T-cell (primary cell): ENCODE data around the gene IQCM. TPM values are rescaled to one million over a fixed set of nuclear protein-coding genes. Genes with fewer than 3 reads are reported as not detected.

Source experiments
- ATAC-seq, 4 experiments: fragments of 200-7000 bp in 3 of 4; fragments of 150-1000 bp in 1 of 4; cut with Tn5 transposase; replicated peaks in 1 of 4; 1 replicate in 3 of 4; 2 replicates in 1 of 4; pipeline ENCODE4 v1.10.0; 2021; ENCODE audit warnings: moderate library complexity in 3 of 4, mild to moderate bottlenecking in 2 of 4, moderate number of reproducible peaks in 1 of 4
- CTCF ChIA-PET, 2 donors: fragments of 300-600 bp; sonication (Branson Sonifier 250); formaldehyde crosslinking; loops; one replicate each; lab custom pipeline; 2022; ENCODE audit warnings: antibody characterized with exemption in 2 of 2; lab: Charles Lee
- POLR2A ChIA-PET, 2 donors: fragments of 300-600 bp; sonication (Branson Sonifier 250); formaldehyde crosslinking; loops; one replicate each; lab custom pipeline; 2022; ENCODE audit warnings: antibody characterized with exemption in 2 of 2; lab: Charles Lee
- DNase-seq, 35 experiments: peaks; one replicate each; pipeline versions ENCODE4 v3.0.0 to v3.0.0-alpha.2; 2013 to 2023
- H3K27ac ChIP-seq: one replicate; pipeline ENCODE4 v1.5.1; 2013; ENCODE audit warnings: low read length
- H3K27me3 ChIP-seq, 2 experiments: replicated peaks in 1 of 2; 1 replicate in 1 of 2; 2 replicates in 1 of 2; pipeline versions ENCODE4 v1.6.1 to v1.7.0; 2013; ENCODE audit warnings: low read length in 1 of 2, mixed read lengths in 1 of 2; ENCODE audit not compliant: control insufficient read depth in 2 of 2, insufficient read depth in 2 of 2; ENCODE audit errors: extremely low read depth in 1 of 2
- H3K36me3 ChIP-seq, 2 donors: 1 replicate in 1 of 2; 2 replicates in 1 of 2; pipeline versions ENCODE4 v1.6.1 to v1.7.0; 2013; ENCODE audit warnings: low read length in 1 of 2; ENCODE audit not compliant: control insufficient read depth in 2 of 2, insufficient read depth in 1 of 2; ENCODE audit errors: extremely low read depth in 1 of 2
- H3K4me1 ChIP-seq, 2 experiments: 1 replicate in 1 of 2; 2 replicates in 1 of 2; pipeline versions ENCODE4 v1.6.1 to v1.7.0; 2013; ENCODE audit warnings: low read length in 2 of 2, mixed read lengths in 1 of 2; ENCODE audit not compliant: insufficient read depth in 2 of 2, control insufficient read depth in 1 of 2; ENCODE audit errors: extremely low read depth in 1 of 2
- H3K4me3 ChIP-seq, 2 donors: 1 replicate in 1 of 2; 2 replicates in 1 of 2; pipeline versions ENCODE4 v1.5.1 to v1.7.0; 2013; ENCODE audit warnings: mild to moderate bottlenecking in 2 of 2, low read length in 1 of 2, moderate library complexity in 1 of 2; ENCODE audit not compliant: control insufficient read depth in 1 of 2; ENCODE audit errors: extremely low read depth in 1 of 2
- H3K9me3 ChIP-seq: 2 replicates; pipeline ENCODE4 v1.7.0; 2013
- H3K27ac Mint-ChIP-seq, 2 donors: one replicate each; pipeline ENCODE4 v1.8.0; 2020 to 2021; ENCODE audit warnings: mild to moderate bottlenecking in 2 of 2, mixed read lengths in 2 of 2
- H3K27me3 Mint-ChIP-seq, 2 donors: one replicate each; pipeline ENCODE4 v1.8.0; 2021 to 2022; ENCODE audit warnings: mixed read lengths in 2 of 2
- H3K36me3 Mint-ChIP-seq: one replicate; pipeline ENCODE4 v1.8.0; 2021; ENCODE audit warnings: mixed read lengths
- H3K4me1 Mint-ChIP-seq, 3 donors: one replicate each; pipeline ENCODE4 v1.8.0; 2020 to 2022; ENCODE audit warnings: mixed read lengths in 3 of 3, mild to moderate bottlenecking in 1 of 3
- H3K4me3 Mint-ChIP-seq, 3 donors: one replicate each; pipeline ENCODE4 v1.8.0; 2020 to 2022; ENCODE audit warnings: mild to moderate bottlenecking in 3 of 3, mixed read lengths in 3 of 3, moderate library complexity in 3 of 3
- H3K9me3 Mint-ChIP-seq, 3 donors: one replicate each; pipeline ENCODE4 v1.8.0; 2020 to 2022; ENCODE audit warnings: mixed read lengths in 3 of 3
- WGBS: methylation state at CpG from one replicate; pipeline ENCODE4 v1.1.5; 2013; ENCODE audit warnings: missing lambda C conversion rate; ENCODE audit not compliant: insufficient coverage; 5-methylcytosine and 5-hydroxymethylcytosine counted together
- total RNA-seq, 35 experiments: library from RNA in 6 of 35; stranded (reverse) in 6 of 35; fragments of 120-200 nt in 1 of 35; gene quantifications; one replicate each; pipeline versions ENCODE4 v1.2.1 to v1.2.4 and lab custom pipeline; 2013 to 2026

IQCM gene
- total RNA-seq, 5 donors from 2014 or later (not counting 1 experiment from before 2014, with no cell fraction given), result not detected

GRCh38 chr4:149755969-149756368 is 59.7 kb downstream of the IQCM start:
- Histone ChIP-seq H3K27me3 (no peaks in the 10 kb centered on the region), H3K36me3 (no peaks in the 10 kb centered on the region), H3K4me1 (no peaks in the 10 kb centered on the region), H3K27ac (no peak overlapping the region), H3K4me3 (no peak overlapping the region), H3K9me3 (no peaks in the 10 kb centered on the region)
- no peak overlapping the region for H3K27ac Mint-ChIP-seq
- no peaks in the 10 kb centered on the region for H3K4me1 Mint-ChIP-seq
- ATAC-seq (no peak), DNase-seq (no peak)
- no peaks in the 10 kb centered on the region for H3K36me3 Mint-ChIP-seq
- WGBS, result no CpG with 5 or more reads among the region's 2 CpGs
- H3K4me3 Mint-ChIP-seq, result no peak overlapping the region
- ChIA-PET CTCF (no interaction called here), POLR2A (no interaction called here)
- H3K9me3 Mint-ChIP-seq, result no peaks in the 10 kb centered on the region
- H3K27me3 Mint-ChIP-seq, result no peaks in the 10 kb centered on the region

GRCh38 chr4:149754526-149754925 is 61.1 kb downstream of the IQCM start:
- CTCF ChIA-PET, result no interaction called here
- H3K4me3 Mint-ChIP-seq, result no peak overlapping the region
- no peaks in the 10 kb centered on the region for H3K4me1 Mint-ChIP-seq

GRCh38 chr4:149752729-149753128 is 62.9 kb downstream of the IQCM start:
- ATAC-seq, result no peak
- no peak for DNase-seq
- Mint-ChIP-seq H3K4me3 (no peak overlapping the region), H3K9me3 (no peaks in the 10 kb centered on the region), H3K36me3 (no peaks in the 10 kb centered on the region), H3K27me3 (no peaks in the 10 kb centered on the region), H3K27ac (no peak overlapping the region), H3K4me1 (no peaks in the 10 kb centered on the region)
- no peak overlapping the region for H3K4me3 ChIP-seq
- no peaks in the 10 kb centered on the region for H3K27me3 ChIP-seq
- ChIA-PET POLR2A (interaction anchor here in 1 of 2 donors (0.7 kb wide), 1 partner anchor 684 kb away, joined by 3 read pairs; no protein-coding TSS in a partner anchor), CTCF (no interaction called here)
- H3K36me3 ChIP-seq, result no peaks in the 10 kb centered on the region
- H3K9me3 ChIP-seq, result no peaks in the 10 kb centered on the region
- WGBS, result no CpG with 5 or more reads among the region's 2 CpGs
- H3K27ac ChIP-seq, result no peak overlapping the region
- no peaks in the 10 kb centered on the region for H3K4me1 ChIP-seq

More at GRCh38 chr4:149754526-149754925, 61.1 kb downstream of the IQCM start:
- ATAC-seq (no peak), DNase-seq (no peak)
- H3K36me3 ChIP-seq, result no peaks in the 10 kb centered on the region
- H3K27me3 ChIP-seq, result no peaks in the 10 kb centered on the region
- H3K27ac ChIP-seq, result no peak overlapping the region
- Mint-ChIP-seq H3K27me3 (no peaks in the 10 kb centered on the region), H3K9me3 (no peaks in the 10 kb centered on the region), H3K27ac (no peak overlapping the region), H3K36me3 (no peaks in the 10 kb centered on the region)
- whole genome bisulfite sequencing, result 96% methylated on average over 2 of the region's 3 CpGs
- POLR2A ChIA-PET, result interaction anchor here in 1 of 2 donors (1.1 kb wide), 1 partner anchor 11 kb away, joined by 4 read pairs; no protein-coding TSS in a partner anchor
- no peaks in the 10 kb centered on the region for H3K9me3 ChIP-seq
- H3K4me1 ChIP-seq, result no peaks in the 10 kb centered on the region
- no peak overlapping the region for H3K4me3 ChIP-seq

GRCh38 chr4:149751174-149751573 is 64.5 kb downstream of the IQCM start:
- POLR2A ChIA-PET, result no interaction called here
- Histone ChIP-seq H3K27me3 (no peaks in the 10 kb centered on the region), H3K4me3 (no peak overlapping the region), H3K9me3 (no peaks in the 10 kb centered on the region), H3K4me1 (no peaks in the 10 kb centered on the region), H3K27ac (no peak overlapping the region), H3K36me3 (no peaks in the 10 kb centered on the region)
- Mint-ChIP-seq H3K4me1 (no peaks in the 10 kb centered on the region), H3K9me3 (peaks cover 0 to 3% (median 2%) of the 10 kb centered on the region in 3 donors), H3K36me3 (no peaks in the 10 kb centered on the region), H3K27ac (no peak overlapping the region), H3K27me3 (no peaks in the 10 kb centered on the region), H3K4me3 (no peak overlapping the region)
- CTCF ChIA-PET, result no interaction called here
- WGBS, result 78% methylated on average over 2 of the region's 4 CpGs
- no peak for DNase-seq
- ATAC-seq, result no peak

DNA sequence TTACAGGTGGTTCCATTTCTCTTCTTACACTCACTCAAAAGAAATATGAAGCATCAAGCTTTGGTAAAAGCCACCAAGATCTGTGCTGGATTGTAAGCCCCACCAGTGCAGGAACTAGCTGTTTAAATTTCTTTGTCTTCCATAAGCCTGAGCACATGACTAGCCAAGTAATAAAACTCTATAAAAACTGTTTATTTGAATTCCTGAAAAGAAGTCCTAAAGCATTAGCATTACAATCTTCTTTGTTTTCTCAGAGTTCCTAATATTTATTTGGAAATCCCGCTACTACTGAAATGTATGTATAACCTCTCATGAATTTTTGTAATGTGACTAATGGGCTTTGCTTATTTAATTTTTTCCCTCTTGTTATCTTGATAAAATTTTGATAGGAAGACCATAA is 65.9 kb downstream of the IQCM start:
- POLR2A ChIA-PET, result no interaction called here
- Histone ChIP-seq H3K27me3 (no peaks in the 10 kb centered on the region), H3K36me3 (no peaks in the 10 kb centered on the region), H3K9me3 (no peaks in the 10 kb centered on the region), H3K4me3 (no peak overlapping the region), H3K27ac (no peak overlapping the region), H3K4me1 (no peaks in the 10 kb centered on the region)
- ATAC-seq (no peak), DNase-seq (no peak)
- CTCF ChIA-PET, result no interaction called here
- Mint-ChIP-seq H3K27me3 (no peaks in the 10 kb centered on the region), H3K36me3 (no peaks in the 10 kb centered on the region), H3K9me3 (peaks cover 0 to 4% (median 2%) of the 10 kb centered on the region in 3 donors), H3K4me1 (no peaks in the 10 kb centered on the region), H3K4me3 (no peak overlapping the region), H3K27ac (no peak overlapping the region)
- no CpG with 5 or more reads among the region's 1 CpG for WGBS

DNA sequence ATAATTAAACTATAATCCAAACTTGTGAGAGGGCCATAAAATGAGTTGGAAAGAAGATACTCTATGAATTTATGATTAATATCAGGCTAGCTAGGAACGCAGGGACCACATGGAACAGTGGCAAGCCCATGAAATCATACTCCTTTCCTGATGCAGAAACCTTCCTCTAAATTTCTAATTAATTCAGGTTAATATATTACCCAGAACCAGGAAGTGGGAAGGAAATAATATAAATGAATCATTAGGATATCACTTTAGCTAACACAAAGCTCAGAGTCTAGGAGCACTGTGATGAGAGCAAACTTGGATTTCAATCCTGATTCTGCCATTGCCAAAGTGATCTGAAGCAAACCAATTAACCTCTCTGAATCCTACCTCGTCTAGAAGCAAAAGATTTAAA is 68.0 kb downstream of the IQCM start:
- Mint-ChIP-seq H3K27me3 (no peaks in the 10 kb centered on the region), H3K9me3 (peaks cover 0 to 4% (median 2%) of the 10 kb centered on the region in 3 donors), H3K27ac (no peak overlapping the region), H3K4me3 (no peak overlapping the region), H3K36me3 (no peaks in the 10 kb centered on the region), H3K4me1 (no peaks in the 10 kb centered on the region)
- Histone ChIP-seq H3K36me3 (no peaks in the 10 kb centered on the region), H3K27me3 (no peaks in the 10 kb centered on the region), H3K4me3 (no peak overlapping the region), H3K27ac (no peak overlapping the region), H3K4me1 (no peaks in the 10 kb centered on the region), H3K9me3 (no peaks in the 10 kb centered on the region)
- ATAC-seq (no peak), DNase-seq (no peak)
- WGBS, result no CpG with 5 or more reads among the region's 2 CpGs
- POLR2A ChIA-PET, result no interaction called here
- CTCF ChIA-PET, result no interaction called here

- POLR2A ChIA-PET, result no interaction called here
- H3K36me3 ChIP-seq, result no peaks in the 10 kb centered on the region
- no peak overlapping the region for H3K4me3 Mint-ChIP-seq
- no peaks in the 10 kb centered on the region for H3K27me3 ChIP-seq
- no peaks in the 10 kb centered on the region for H3K9me3 ChIP-seq
- peaks cover 0 to 4% (median 2%) of the 10 kb centered on the region in 3 donors for H3K9me3 Mint-ChIP-seq
- ATAC-seq (no peak), DNase-seq (no peak)
- no peaks in the 10 kb centered on the region for H3K4me1 Mint-ChIP-seq
- no peaks in the 10 kb centered on the region for H3K27me3 Mint-ChIP-seq
- H3K36me3 Mint-ChIP-seq, result no peaks in the 10 kb centered on the region
- H3K4me3 ChIP-seq, result no peak overlapping the region
- no CpG with 5 or more reads among the region's 1 CpG for WGBS
- H3K4me1 ChIP-seq, result no peaks in the 10 kb centered on the region
- CTCF ChIA-PET, result no interaction called here
- H3K27ac Mint-ChIP-seq, result no peak overlapping the region
- H3K27ac ChIP-seq, result no peak overlapping the region
Observed at GRCh38 chr4:149746276-149746675, 69.4 kb downstream of the IQCM start.
